ENCODE measurements around the gene PLP2. TPM values are rescaled to one million over a fixed set of nuclear protein-coding genes. Genes with fewer than 3 reads are reported as not detected.

PLP2 gene
- total RNA-seq, 1 donor from 2014 or later = 84.4 TPM

GRCh38 chrX:49199906-49200771, 28.4 kb downstream of the PLP2 start, which contains the start of gene SYP:
TSS of gene SYP (minus strand) at chrX:49200193. CDS start at chrX:49200186, 7 bp downstream.
- Mint-ChIP-seq H3K4me3 (peak within 1 kb of the TSS; percentile 80), H3K36me3 (ENCODE audit: low read depth) (no peaks in the 10 kb centered on the region), H3K9me3 (no peaks in the 10 kb centered on the region), H3K27me3 (no peaks in the 10 kb centered on the region), H3K27ac (peak within 1 kb of the TSS; percentile 69), H3K4me1 (peaks cover 17% of the 10 kb centered on the region)
- DNase-seq = peak; percentile 96
- intact Hi-C loops (cut with micrococcal nuclease) = loop anchor here (1.0 kb wide), 2 partner anchors 9 to 68 kb away; no protein-coding TSS in a partner anchor

- no peaks in the 10 kb centered on the region for H3K27me3 Mint-ChIP-seq
- H3K27ac Mint-ChIP-seq = no peak overlapping the region
- no peak overlapping the region for H3K4me3 Mint-ChIP-seq
- intact Hi-C loops (cut with micrococcal nuclease) = no loop called here
- no peak for DNase-seq
- H3K4me1 Mint-ChIP-seq = peaks cover 17% of the 10 kb centered on the region
- H3K9me3 Mint-ChIP-seq = no peaks in the 10 kb centered on the region
- H3K36me3 Mint-ChIP-seq (ENCODE audit: low read depth) = no peaks in the 10 kb centered on the region
Observed at GRCh38 chrX:49202022-49202421, 30.3 kb downstream of the PLP2 start.

- Mint-ChIP-seq H3K27me3 (no peaks in the 10 kb centered on the region), H3K4me1 (peaks cover 10% of the 10 kb centered on the region), H3K9me3 (no peaks in the 10 kb centered on the region), H3K4me3 (no peak overlapping the region), H3K27ac (no peak overlapping the region), H3K36me3 (ENCODE audit: low read depth) (no peaks in the 10 kb centered on the region)
- no peak for DNase-seq
- intact Hi-C loops (cut with micrococcal nuclease) = no loop called here
Observed at GRCh38 chrX:49203536-49203935, 31.8 kb downstream of the PLP2 start.

- Mint-ChIP-seq H3K27ac (no peak overlapping the region), H3K4me1 (peaks cover 5% of the 10 kb centered on the region), H3K4me3 (no peak overlapping the region), H3K36me3 (ENCODE audit: low read depth) (no peaks in the 10 kb centered on the region), H3K9me3 (no peaks in the 10 kb centered on the region), H3K27me3 (no peaks in the 10 kb centered on the region)
- DNase-seq = no peak
- intact Hi-C loops (cut with micrococcal nuclease) = no loop called here
Observed at GRCh38 chrX:49204017-49204416, 32.3 kb downstream of the PLP2 start.

GRCh38 chrX:49204709-49205108, 33.0 kb downstream of the PLP2 start:
- Mint-ChIP-seq H3K27ac (no peak overlapping the region), H3K4me1 (peaks cover 2% of the 10 kb centered on the region), H3K27me3 (no peaks in the 10 kb centered on the region), H3K4me3 (no peak overlapping the region), H3K36me3 (ENCODE audit: low read depth) (no peaks in the 10 kb centered on the region), H3K9me3 (no peaks in the 10 kb centered on the region)
- no peak for DNase-seq
- intact Hi-C loops (cut with micrococcal nuclease) = no loop called here

- Mint-ChIP-seq H3K4me3 (no peak overlapping the region), H3K36me3 (ENCODE audit: low read depth) (no peaks in the 10 kb centered on the region)
- no peak for DNase-seq
Observed at GRCh38 chrX:49205443-49205842, 33.7 kb downstream of the PLP2 start.

GRCh38 chrX:49206543-49206942, 34.8 kb downstream of the PLP2 start:
- H3K36me3 Mint-ChIP-seq (ENCODE audit: low read depth) = no peaks in the 10 kb centered on the region
- no peaks in the 10 kb centered on the region for H3K4me1 Mint-ChIP-seq
- H3K4me3 Mint-ChIP-seq = no peak overlapping the region
- intact Hi-C loops (cut with micrococcal nuclease) = no loop called here
- no peak overlapping the region for H3K27ac Mint-ChIP-seq
- H3K9me3 Mint-ChIP-seq = no peaks in the 10 kb centered on the region
- DNase-seq = no peak
- no peaks in the 10 kb centered on the region for H3K27me3 Mint-ChIP-seq

More at GRCh38 chrX:49205443-49205842, 33.7 kb downstream of the PLP2 start:
- intact Hi-C loops (cut with micrococcal nuclease) = no loop called here
- no peak overlapping the region for H3K27ac Mint-ChIP-seq
- H3K9me3 Mint-ChIP-seq = no peaks in the 10 kb centered on the region
- H3K4me1 Mint-ChIP-seq = peaks cover 2% of the 10 kb centered on the region
- no peaks in the 10 kb centered on the region for H3K27me3 Mint-ChIP-seq

- Mint-ChIP-seq H3K9me3 (no peaks in the 10 kb centered on the region), H3K27ac (no peak overlapping the region)
Observed at GRCh38 chrX:49208399-49208798, 36.7 kb downstream of the PLP2 start.

GRCh38 chrX:49209434-49210251, 37.9 kb downstream of the PLP2 start:
- Mint-ChIP-seq H3K27ac (no peak overlapping the region), H3K27me3 (no peaks in the 10 kb centered on the region), H3K9me3 (no peaks in the 10 kb centered on the region), H3K36me3 (ENCODE audit: low read depth) (no peaks in the 10 kb centered on the region), H3K4me3 (no peak overlapping the region), H3K4me1 (no peaks in the 10 kb centered on the region)
- intact Hi-C loops (cut with micrococcal nuclease) = no loop called here
- no peak for DNase-seq

More at GRCh38 chrX:49208399-49208798, 36.7 kb downstream of the PLP2 start:
- no peaks in the 10 kb centered on the region for H3K4me1 Mint-ChIP-seq
- intact Hi-C loops (cut with micrococcal nuclease) = no loop called here
- H3K36me3 Mint-ChIP-seq (ENCODE audit: low read depth) = no peaks in the 10 kb centered on the region
- no peaks in the 10 kb centered on the region for H3K27me3 Mint-ChIP-seq
- H3K4me3 Mint-ChIP-seq = no peak overlapping the region
- DNase-seq = no peak

- intact Hi-C loops (cut with micrococcal nuclease) = no loop called here
- no peak for DNase-seq
- Mint-ChIP-seq H3K27ac (no peak overlapping the region), H3K36me3 (ENCODE audit: low read depth) (no peaks in the 10 kb centered on the region), H3K4me3 (no peak overlapping the region), H3K27me3 (no peaks in the 10 kb centered on the region), H3K4me1 (no peaks in the 10 kb centered on the region), H3K9me3 (no peaks in the 10 kb centered on the region)
Observed at GRCh38 chrX:49210406-49210805, 38.7 kb downstream of the PLP2 start.

GRCh38 chrX:49211074-49211473, 39.4 kb downstream of the PLP2 start:
- intact Hi-C loops (cut with micrococcal nuclease) = no loop called here
- no peak for DNase-seq

GRCh38 chrX:49212209-49212608, 40.5 kb downstream of the PLP2 start:
- intact Hi-C loops (cut with micrococcal nuclease) = no loop called here

More at GRCh38 chrX:49211074-49211473, 39.4 kb downstream of the PLP2 start:
- H3K9me3 Mint-ChIP-seq = no peaks in the 10 kb centered on the region
- H3K36me3 Mint-ChIP-seq (ENCODE audit: low read depth) = no peaks in the 10 kb centered on the region
- no peak overlapping the region for H3K27ac Mint-ChIP-seq
- H3K27me3 Mint-ChIP-seq = no peaks in the 10 kb centered on the region
- H3K4me3 Mint-ChIP-seq = no peak overlapping the region
- no peaks in the 10 kb centered on the region for H3K4me1 Mint-ChIP-seq

GRCh38 chrX:49212861-49213260, 41.2 kb downstream of the PLP2 start:
- H3K4me1 Mint-ChIP-seq = no peaks in the 10 kb centered on the region
- intact Hi-C loops (cut with micrococcal nuclease) = no loop called here
- H3K9me3 Mint-ChIP-seq = no peaks in the 10 kb centered on the region
- H3K4me3 Mint-ChIP-seq = no peak overlapping the region
- H3K36me3 Mint-ChIP-seq (ENCODE audit: low read depth) = no peaks in the 10 kb centered on the region
- no peak for DNase-seq
- no peak overlapping the region for H3K27ac Mint-ChIP-seq
- H3K27me3 Mint-ChIP-seq = no peaks in the 10 kb centered on the region

More at GRCh38 chrX:49212209-49212608, 40.5 kb downstream of the PLP2 start:
- Mint-ChIP-seq H3K4me1 (no peaks in the 10 kb centered on the region), H3K27me3 (no peaks in the 10 kb centered on the region), H3K27ac (no peak overlapping the region), H3K9me3 (no peaks in the 10 kb centered on the region), H3K36me3 (ENCODE audit: low read depth) (no peaks in the 10 kb centered on the region), H3K4me3 (no peak overlapping the region)
- DNase-seq = no peak

GRCh38 chrX:49214416-49214815, 42.7 kb downstream of the PLP2 start:
- intact Hi-C loops (cut with micrococcal nuclease) = no loop called here
- Mint-ChIP-seq H3K9me3 (no peaks in the 10 kb centered on the region), H3K36me3 (ENCODE audit: low read depth) (no peaks in the 10 kb centered on the region), H3K4me3 (no peak overlapping the region), H3K27me3 (no peaks in the 10 kb centered on the region), H3K4me1 (no peaks in the 10 kb centered on the region), H3K27ac (no peak overlapping the region)
- DNase-seq = no peak
